Parathyroid adenoma (tissue), 2 donors: Measurements from ENCODE around the gene XRCC4.

Experiments
- H2AFZ ChIP-seq: fragments of 300-600 bp; sonication (generic); one replicate; pipeline ENCODE4 v1.7.0; 2017; ENCODE audit warnings: antibody characterized with exemption, mild to moderate bottlenecking
- H3K27ac ChIP-seq: fragments of 300-600 bp; sonication (generic); one replicate; pipeline ENCODE4 v1.7.0; 2017
- H3K27me3 ChIP-seq: fragments of 300-600 bp; sonication (generic); one replicate; pipeline ENCODE4 v1.7.0; 2017; ENCODE audit warnings: low read length; ENCODE audit not compliant: control insufficient read depth, insufficient read depth
- H3K36me3 ChIP-seq: fragments of 300-600 bp; sonication (generic); one replicate; pipeline ENCODE4 v1.7.0; 2017; ENCODE audit warnings: low read length; ENCODE audit not compliant: control insufficient read depth, insufficient read depth
- H3K4me1 ChIP-seq: fragments of 300-600 bp; sonication (generic); one replicate; pipeline ENCODE4 v1.7.0; 2017; ENCODE audit warnings: control low read depth
- H3K4me2 ChIP-seq: fragments of 300-600 bp; sonication (generic); one replicate; pipeline ENCODE4 v1.7.0; 2017; ENCODE audit warnings: low read length
- H3K4me3 ChIP-seq: fragments of 300-600 bp; sonication (generic); one replicate; pipeline ENCODE4 v1.7.0; 2017; ENCODE audit warnings: low read depth, low read length
- H3K79me2 ChIP-seq: fragments of 300-600 bp; sonication (generic); one replicate; pipeline ENCODE4 v1.7.0; 2017; ENCODE audit warnings: control low read depth
- H3K9ac ChIP-seq: fragments of 300-600 bp; sonication (generic); one replicate; pipeline ENCODE4 v1.7.0; 2017; ENCODE audit warnings: mild to moderate bottlenecking
- H3K9me3 ChIP-seq: fragments of 300-600 bp; sonication (generic); one replicate; pipeline ENCODE4 v1.7.0; 2017; ENCODE audit warnings: low read length; ENCODE audit not compliant: control insufficient read depth
- CTCF ChIP-seq: fragments of 300-600 bp; sonication (generic); IDR thresholded peaks from one replicate; pipeline ENCODE4 v1.7.0; 2017; ENCODE audit warnings: antibody characterized with exemption, mild to moderate bottlenecking
- donor health status: primary hyperparathyroidism.

XRCC4 gene

GRCh38 chr5:83376461-83376860 is 299.1 kb downstream of the XRCC4 start:
- Histone ChIP-seq H3K79me2 (no peaks in the 10 kb centered on the region), H3K27ac (no peak overlapping the region), H3K4me3 (no peak overlapping the region), H3K4me2 (no peak overlapping the region), H3K36me3 (no peaks in the 10 kb centered on the region), H3K27me3 (no peaks in the 10 kb centered on the region), H3K4me1 (no peaks in the 10 kb centered on the region), H3K9me3 (no peaks in the 10 kb centered on the region), H3K9ac (no peak overlapping the region), H2AFZ (no peak overlapping the region)
- TF ChIP-seq CTCF: no peak

GRCh38 chr5:83377131-83377865 is 300.0 kb downstream of the XRCC4 start:
- no peaks in the 10 kb centered on the region for H3K27me3 ChIP-seq
- no peaks in the 10 kb centered on the region for H3K36me3 ChIP-seq
- no peaks in the 10 kb centered on the region for H3K4me1 ChIP-seq
- H3K79me2 ChIP-seq: no peaks in the 10 kb centered on the region
- H3K4me2 ChIP-seq: no peak overlapping the region
- no peak overlapping the region for H3K27ac ChIP-seq
- H3K9me3 ChIP-seq: no peaks in the 10 kb centered on the region
- H3K9ac ChIP-seq: no peak overlapping the region
- no peak overlapping the region for H3K4me3 ChIP-seq
- TF ChIP-seq CTCF: no peak
- H2AFZ ChIP-seq: no peak overlapping the region

GRCh38 chr5:83378624-83379289 is 301.4 kb downstream of the XRCC4 start:
- Histone ChIP-seq H3K79me2 (no peaks in the 10 kb centered on the region), H3K27me3 (no peaks in the 10 kb centered on the region), H3K4me2 (no peak overlapping the region), H2AFZ (no peak overlapping the region), H3K36me3 (no peaks in the 10 kb centered on the region), H3K4me1 (no peaks in the 10 kb centered on the region), H3K27ac (no peak overlapping the region), H3K4me3 (no peak overlapping the region), H3K9ac (no peak overlapping the region), H3K9me3 (no peaks in the 10 kb centered on the region)
- no peak for TF ChIP-seq CTCF

- H3K27me3 ChIP-seq: no peaks in the 10 kb centered on the region
- no peaks in the 10 kb centered on the region for H3K9me3 ChIP-seq
- H3K9ac ChIP-seq: no peak overlapping the region
- no peak overlapping the region for H3K4me2 ChIP-seq
- no peak overlapping the region for H3K4me3 ChIP-seq
- no peak for TF ChIP-seq CTCF
- no peak overlapping the region for H3K27ac ChIP-seq
- H2AFZ ChIP-seq: no peak overlapping the region
- H3K4me1 ChIP-seq: no peaks in the 10 kb centered on the region
- H3K79me2 ChIP-seq: no peaks in the 10 kb centered on the region
- no peaks in the 10 kb centered on the region for H3K36me3 ChIP-seq
These were observed 308.5 kb downstream of the XRCC4 start for GRCh38 chr5:83385812-83386211.
